Endothelial cell of umbilical vein (primary cell): ENCODE results near the gene LDLRAD3. TPM values are rescaled to one million over a fixed set of nuclear protein-coding genes. Genes with fewer than 3 reads are reported as not detected.

Experiments used
- BruUV-seq: library from RNA; stranded (reverse); fragments of 400-500 nt; replicated peaks from 2 replicates; lab custom pipeline; 2021; lab: Mats Ljungman, UMichigan
- CTCF ChIA-PET: fragments of 300-600, 350-600 bp; sonication (Branson Sonifier 250); formaldehyde crosslinking; loops from one replicate; lab custom pipeline; 2021; ENCODE audit warnings: antibody characterized with exemption, inconsistent platforms; lab: Charles Lee
- POLR2A ChIA-PET: fragments of 300-600, 350-600 bp; sonication (Branson Sonifier 250); formaldehyde crosslinking; loops from one replicate; lab custom pipeline; 2021; ENCODE audit warnings: antibody characterized with exemption, inconsistent platforms; lab: Charles Lee
- DNase-seq: peaks from one replicate; pipeline ENCODE4 v3.0.0-alpha.2; 2011; ENCODE audit warnings: low read depth, low spot score
- FAIRE-seq: peaks from 2 replicates; lab custom pipeline; 2011; peaks lifted over from hg19 to GRCh38; lab: Jason Lieb, UNC
- H2AFZ ChIP-seq: 2 replicates; pipeline ENCODE4 v1.6.0; 2012; ENCODE audit warnings: low read depth, low read length, control low read depth, inconsistent platforms
- H3K27ac ChIP-seq: 2 replicates; pipeline ENCODE4 v1.5.1; 2011; ENCODE audit warnings: low read depth, mild to moderate bottlenecking, control low read depth, low read length, moderate library complexity; ENCODE audit not compliant: insufficient read depth
- H3K27me3 ChIP-seq, 2 experiments: 2 replicates each; pipeline versions ENCODE4 v1.6.0 to v1.6.1; 2011; ENCODE audit warnings: low read length in 2 of 2, mixed read lengths in 1 of 2; ENCODE audit not compliant: control insufficient read depth in 2 of 2, insufficient read depth in 2 of 2
- H3K36me3 ChIP-seq, 2 experiments: 2 replicates in 1 of 2; 3 replicates in 1 of 2; pipeline ENCODE4 v1.5.1; 2011; ENCODE audit warnings: low read length in 2 of 2, mild to moderate bottlenecking in 1 of 2, moderate library complexity in 1 of 2; ENCODE audit not compliant: control insufficient read depth in 2 of 2, insufficient read depth in 2 of 2; ENCODE audit errors: extremely low read depth in 1 of 2
- H3K4me1 ChIP-seq: 3 replicates; pipeline ENCODE4 v1.5.1; 2011; ENCODE audit warnings: mild to moderate bottlenecking, low read length; ENCODE audit not compliant: control insufficient read depth, insufficient read depth; ENCODE audit errors: extremely low read depth
- H3K4me2 ChIP-seq: 2 replicates; pipeline ENCODE4 v1.6.1; 2011; ENCODE audit warnings: low read length, control low read depth, mixed read lengths; ENCODE audit not compliant: insufficient read depth
- H3K4me3 ChIP-seq, 3 experiments: fragments of 200-600 bp in 1 of 3; sonication (generic), shearing (Covaris generic) in 1 of 3; replicated peaks in 1 of 3; 2 replicates each; pipeline ENCODE4 v1.5.1; 2011 to 2016; ENCODE audit warnings: control low read depth in 3 of 3, low read length in 3 of 3, mild to moderate bottlenecking in 2 of 3, inconsistent platforms in 1 of 3, low read depth in 1 of 3, moderate library complexity in 1 of 3; ENCODE audit not compliant: insufficient read depth in 1 of 3
- H3K79me2 ChIP-seq: 2 replicates; pipeline ENCODE4 v1.6.0; 2012; ENCODE audit warnings: low read length, inconsistent platforms; ENCODE audit not compliant: control insufficient read depth, insufficient read depth
- H3K9ac ChIP-seq: replicated peaks from 2 replicates; pipeline ENCODE3; 2011; ENCODE audit warnings: low read length, control low read depth; ENCODE audit not compliant: insufficient read depth; ENCODE audit errors: extremely low read depth
- H3K9me1 ChIP-seq: replicated peaks from 3 replicates; pipeline ENCODE4 v1.6.0; 2011; ENCODE audit warnings: mild to moderate bottlenecking, low read length; ENCODE audit not compliant: control insufficient read depth, insufficient read depth; ENCODE audit errors: extremely low read depth
- H3K9me3 ChIP-seq: replicated peaks from 2 replicates; pipeline ENCODE4 v1.5.1; 2012; ENCODE audit warnings: low read length, inconsistent platforms; ENCODE audit not compliant: control insufficient read depth, insufficient read depth
- H4K20me1 ChIP-seq: replicated peaks from 2 replicates; pipeline ENCODE3; 2011; ENCODE audit warnings: mild to moderate bottlenecking, low read length; ENCODE audit not compliant: control insufficient read depth, insufficient read depth; ENCODE audit errors: extremely low read depth
- EZH2 ChIP-seq: IDR thresholded peaks from 2 replicates; pipeline ENCODE4 v1.6.1; 2012; ENCODE audit warnings: borderline replicate concordance, low read depth, mild to moderate bottlenecking, moderate library complexity, low read length, inconsistent platforms; ENCODE audit not compliant: severe bottlenecking
- FOS ChIP-seq: IDR thresholded peaks from 2 replicates; pipeline ENCODE4 v1.6.1; 2011; ENCODE audit warnings: mild to moderate bottlenecking, low read length, moderate library complexity, borderline replicate concordance; ENCODE audit not compliant: insufficient read depth
- GATA2 ChIP-seq: IDR thresholded peaks from 2 replicates; pipeline ENCODE4 v1.7.0; 2011; ENCODE audit warnings: low read depth, mild to moderate bottlenecking, moderate library complexity, mixed read lengths, low read length; ENCODE audit not compliant: insufficient read length, insufficient read depth
- JUN ChIP-seq: IDR thresholded peaks from 2 replicates; pipeline ENCODE4 v1.6.1; 2011; ENCODE audit warnings: borderline replicate concordance, low read depth; ENCODE audit not compliant: insufficient read length, insufficient read depth
- MYC ChIP-seq: IDR thresholded peaks from one replicate; pipeline ENCODE4 v1.6.1; 2011; ENCODE audit warnings: mild to moderate bottlenecking, low read depth, low read length
- POLR2A ChIP-seq: IDR thresholded peaks from 2 replicates; pipeline ENCODE4 v1.6.1; 2012; ENCODE audit warnings: low read depth, mild to moderate bottlenecking, control low read depth, low read length
- POLR2AphosphoS5 ChIP-seq: IDR thresholded peaks from 2 replicates; pipeline ENCODE4 v1.6.1; 2012; ENCODE audit warnings: low read depth, mild to moderate bottlenecking, control low read depth, low read length, moderate library complexity; ENCODE audit not compliant: insufficient read depth
- dilution Hi-C: fragments of 300-500 bp; cut with MboI; formaldehyde crosslinking; loops from one replicate; pipeline ENCODE4 v1.15.0; 2019; ENCODE audit warnings: low sequenced_read_pairs; ENCODE audit not compliant: extremely low pct_ligation_motif_present
- intact Hi-C: fragments of 100-400 bp; cut with micrococcal nuclease; formaldehyde crosslinking; loops from one replicate; pipeline ENCODE4 v1.10.0; 2022
- polyA plus RNA-seq, 4 experiments: library from polyadenylated mRNA; depleted of rRNA in 3 of 4; stranded (reverse) in 3 of 4; unstranded in 1 of 4; fragments of >200 nt; gene quantifications; 2 replicates each; pipeline versions ENCODE4 v1.2.1 to v1.2.3, GENCODE V29; 2011 to 2012; ENCODE audit warnings: missing spikeins in 1 of 4
- total RNA-seq: library from RNA; stranded (reverse); gene quantifications from 2 replicates; pipeline ENCODE4 v1.2.3, GENCODE V29; 2021
- TF ChIP-seq, protein P1 (sequence below), 2 donors: IDR thresholded peaks; 1 replicate in 1 of 2; 2 replicates in 1 of 2; pipeline ENCODE4 v1.5.1; 2011; ENCODE audit warnings: low read length in 2 of 2, mild to moderate bottlenecking in 2 of 2, moderate library complexity in 2 of 2, control low read depth in 1 of 2, inconsistent platforms in 1 of 2, low read depth in 1 of 2; ENCODE audit not compliant: insufficient read depth in 1 of 2; ENCODE audit errors: extremely low read depth in 1 of 2
- TF ChIP-seq, protein P2 (sequence below): IDR thresholded peaks from 2 replicates; pipeline ENCODE4 v1.6.1; 2011; ENCODE audit not compliant: insufficient read depth, insufficient read length

LDLRAD3 gene
- total and polyA plus RNA-seq, 2 donors (not counting 3 experiments of a cell fraction or from before 2014, with no cell fraction given), result 17.9 to 25.1 TPM

DNA sequence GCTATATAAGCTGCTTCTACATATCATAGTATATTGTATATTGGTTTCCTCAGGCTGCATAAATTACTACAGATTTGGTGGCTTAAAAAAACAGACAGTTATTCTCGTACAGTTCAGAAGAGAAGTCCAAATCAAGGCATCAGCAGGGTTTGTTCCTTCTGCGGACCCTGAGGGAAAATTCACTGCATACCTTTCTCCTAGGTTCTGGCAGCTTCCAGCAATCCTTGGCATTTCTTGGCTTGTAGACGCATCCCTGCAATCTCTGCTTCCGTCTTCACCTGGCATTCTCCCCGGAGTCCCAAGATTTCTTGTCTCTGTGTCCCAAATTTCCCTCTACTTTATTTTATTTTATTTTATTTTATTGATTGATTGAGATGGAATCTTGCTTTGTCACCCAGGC, 202.6 kb downstream of the LDLRAD3 start:
- Histone ChIP-seq H3K36me3 (no peaks in the 10 kb centered on the region), H3K9me1 (no peaks in the 10 kb centered on the region), H3K9me3 (no peaks in the 10 kb centered on the region), H3K27me3 (no peaks in the 10 kb centered on the region), H3K4me2 (no peak overlapping the region), H3K4me1 (peaks cover 24% of the 10 kb centered on the region), H3K27ac (no peak overlapping the region), H3K9ac (no peak overlapping the region), H2AFZ (no peak overlapping the region), H3K4me3 (no peak overlapping the region), H3K79me2 (no peaks in the 10 kb centered on the region), H4K20me1 (no peaks in the 10 kb centered on the region)
- ChIA-PET POLR2A (interaction anchor here (0.7 kb wide), 1 partner anchor 84 kb away, joined by 5 read pairs; no protein-coding TSS in a partner anchor), CTCF (interaction anchor here (0.6 to 1.4 kb wide), 2 partner anchors 10 to 324 kb away, joined by 3 to 4 read pairs; no protein-coding TSS in a partner anchor)
- FAIRE-seq (no peak), DNase-seq (no peak)
- intact Hi-C loops, result loop anchor here (5.0 kb wide), 1 partner anchor 659 kb away; no protein-coding TSS in a partner anchor
- dilution Hi-C loops, result no loop called here
- TF ChIP-seq, protein P1, sequence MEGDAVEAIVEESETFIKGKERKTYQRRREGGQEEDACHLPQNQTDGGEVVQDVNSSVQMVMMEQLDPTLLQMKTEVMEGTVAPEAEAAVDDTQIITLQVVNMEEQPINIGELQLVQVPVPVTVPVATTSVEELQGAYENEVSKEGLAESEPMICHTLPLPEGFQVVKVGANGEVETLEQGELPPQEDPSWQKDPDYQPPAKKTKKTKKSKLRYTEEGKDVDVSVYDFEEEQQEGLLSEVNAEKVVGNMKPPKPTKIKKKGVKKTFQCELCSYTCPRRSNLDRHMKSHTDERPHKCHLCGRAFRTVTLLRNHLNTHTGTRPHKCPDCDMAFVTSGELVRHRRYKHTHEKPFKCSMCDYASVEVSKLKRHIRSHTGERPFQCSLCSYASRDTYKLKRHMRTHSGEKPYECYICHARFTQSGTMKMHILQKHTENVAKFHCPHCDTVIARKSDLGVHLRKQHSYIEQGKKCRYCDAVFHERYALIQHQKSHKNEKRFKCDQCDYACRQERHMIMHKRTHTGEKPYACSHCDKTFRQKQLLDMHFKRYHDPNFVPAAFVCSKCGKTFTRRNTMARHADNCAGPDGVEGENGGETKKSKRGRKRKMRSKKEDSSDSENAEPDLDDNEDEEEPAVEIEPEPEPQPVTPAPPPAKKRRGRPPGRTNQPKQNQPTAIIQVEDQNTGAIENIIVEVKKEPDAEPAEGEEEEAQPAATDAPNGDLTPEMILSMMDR (IDR thresholded peaks at IDR 0.05; ENCODE audit: extremely low read depth in 1 of 2, insufficient read depth in 1 of 2, low read depth in 1 of 2, low read length in 2 of 2), result no peak
- TF ChIP-seq, protein P2, sequence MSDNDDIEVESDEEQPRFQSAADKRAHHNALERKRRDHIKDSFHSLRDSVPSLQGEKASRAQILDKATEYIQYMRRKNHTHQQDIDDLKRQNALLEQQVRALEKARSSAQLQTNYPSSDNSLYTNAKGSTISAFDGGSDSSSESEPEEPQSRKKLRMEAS, result no peak
- TF ChIP-seq MYC (no peak), FOS (no peak)
- BruUV-seq, result no TSS peak

DNA sequence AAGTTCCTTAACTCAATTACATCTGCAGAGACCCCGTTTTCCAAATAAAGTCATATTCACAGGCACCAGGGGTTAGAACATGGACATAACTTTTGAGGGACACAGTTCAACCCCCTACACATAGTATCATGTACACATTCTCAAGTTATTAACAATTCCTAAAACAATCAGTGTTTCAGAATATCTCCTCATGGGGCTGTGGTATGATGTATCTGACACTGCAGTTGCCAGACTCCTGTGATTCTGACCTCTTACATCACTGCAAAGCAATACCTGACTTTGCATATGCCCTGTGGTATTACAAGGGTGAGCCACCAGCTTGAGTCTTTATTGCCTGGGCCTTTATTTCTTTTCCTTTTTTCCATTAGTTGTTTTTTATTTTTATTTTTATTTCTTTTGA, 203.6 kb downstream of the LDLRAD3 start:
- Histone ChIP-seq H3K9ac (no peak overlapping the region), H2AFZ (no peak overlapping the region), H3K36me3 (no peaks in the 10 kb centered on the region), H3K79me2 (no peaks in the 10 kb centered on the region), H3K27ac (no peak overlapping the region), H3K27me3 (no peaks in the 10 kb centered on the region), H3K4me2 (no peak overlapping the region), H4K20me1 (no peaks in the 10 kb centered on the region), H3K4me1 (peaks cover 24% of the 10 kb centered on the region), H3K9me3 (no peaks in the 10 kb centered on the region), H3K4me3 (no peak overlapping the region), H3K9me1 (no peaks in the 10 kb centered on the region)
- no peak for DNase-seq
- dilution Hi-C loops, result no loop called here
- FAIRE-seq, result no peak
- intact Hi-C loops, result loop anchor here (5.0 kb wide), 1 partner anchor 660 kb away; no protein-coding TSS in a partner anchor
- ChIA-PET POLR2A (no interaction called here), CTCF (no interaction called here)
- BruUV-seq, result no TSS peak
- TF ChIP-seq JUN (no peak), POLR2AphosphoS5 (no peak), EZH2 (no peak), GATA2 (no peak), MYC (no peak), FOS (no peak), POLR2A (no peak)
- TF ChIP-seq, protein P2, result no peak
- TF ChIP-seq, protein P1 (IDR thresholded peaks at IDR 0.05; ENCODE audit: extremely low read depth in 1 of 2, insufficient read depth in 1 of 2, low read depth in 1 of 2, low read length in 2 of 2), result no peak
